ENCODE results near the gene PKD1.
"Not testable (repeated sequence)": the region's sequence is repeated elsewhere in the genome, so short reads cannot be mapped to it uniquely, and the experiment has no call there.

The PKD1 gene

GRCh38 chr16:2145843-2146242 is 10.1 kb upstream of the PKD1 start:
- H3K4me3 Mint-ChIP-seq: no peak overlapping the region

GRCh38 chr16:2143878-2144485 is 8.3 kb upstream of the PKD1 start:
- H3K4me3 Mint-ChIP-seq: no peak overlapping the region
- no peaks in the 10 kb centered on the region for H3K9me3 Mint-ChIP-seq
- H3K27ac Mint-ChIP-seq: no peak overlapping the region
- no peaks in the 10 kb centered on the region for H3K27me3 Mint-ChIP-seq (ENCODE audit: low read depth)
- TF ChIP-seq CTCF (IDR thresholded peaks at IDR 0.05; ENCODE audit: unreplicated experiment in 3 of 3): no peak
- H3K4me1 Mint-ChIP-seq: peaks cover 5% of the 10 kb centered on the region
- H3K36me3 Mint-ChIP-seq (ENCODE audit: low read depth): no peaks in the 10 kb centered on the region

More at GRCh38 chr16:2145843-2146242, 10.1 kb upstream of the PKD1 start:
- Mint-ChIP-seq H3K36me3 (ENCODE audit: low read depth) (no peaks in the 10 kb centered on the region), H3K27ac (peak overlapping the region in 2 of 3 experiments; percentile 21 to 34), H3K4me1 (peaks cover 10% of the 10 kb centered on the region), H3K27me3 (ENCODE audit: low read depth) (no peaks in the 10 kb centered on the region), H3K9me3 (no peaks in the 10 kb centered on the region)
- TF ChIP-seq CTCF (IDR thresholded peaks at IDR 0.05; ENCODE audit: unreplicated experiment in 3 of 3): no peak

- Mint-ChIP-seq H3K27ac (no peak overlapping the region), H3K36me3 (ENCODE audit: low read depth) (no peaks in the 10 kb centered on the region), H3K27me3 (ENCODE audit: low read depth) (no peaks in the 10 kb centered on the region), H3K4me3 (no peak overlapping the region), H3K9me3 (no peaks in the 10 kb centered on the region), H3K4me1 (peaks cover 5% of the 10 kb centered on the region)
- TF ChIP-seq CTCF (IDR thresholded peaks at IDR 0.05; ENCODE audit: unreplicated experiment in 3 of 3): no peak
These were observed 7.5 kb upstream of the PKD1 start for GRCh38 chr16:2142942-2143877.

GRCh38 chr16:2135071-2135470 is 627 bp downstream of the PKD1 start:
- not testable (repeated sequence) for H3K27ac Mint-ChIP-seq; H3K27me3 Mint-ChIP-seq (ENCODE audit: low read depth); H3K4me1 Mint-ChIP-seq; H3K36me3 Mint-ChIP-seq (ENCODE audit: low read depth); H3K9me3 Mint-ChIP-seq
- H3K4me3 Mint-ChIP-seq: peak overlapping the region; percentile 88 to 89 (median 88)

GRCh38 chr16:2133797-2134196 is 1.9 kb downstream of the PKD1 start:
- H3K36me3 Mint-ChIP-seq (ENCODE audit: low read depth); H3K27ac Mint-ChIP-seq; H3K27me3 Mint-ChIP-seq (ENCODE audit: low read depth); H3K4me1 Mint-ChIP-seq; H3K9me3 Mint-ChIP-seq: not testable (repeated sequence)
- H3K4me3 Mint-ChIP-seq: peak overlapping the region in 1 of 3 experiments; percentile 13

- H3K9me3 Mint-ChIP-seq; H3K27me3 Mint-ChIP-seq (ENCODE audit: low read depth); H3K36me3 Mint-ChIP-seq (ENCODE audit: low read depth): not testable (repeated sequence)
- peak overlapping the region in 1 of 3 experiments; percentile 44 for H3K27ac Mint-ChIP-seq
- H3K4me3 Mint-ChIP-seq: peak overlapping the region in 1 of 3 experiments; percentile 47
- H3K4me1 Mint-ChIP-seq: peaks cover 21% of the 10 kb centered on the region
These were observed 5.7 kb downstream of the PKD1 start for GRCh38 chr16:2129890-2130447.

GRCh38 chr16:2129251-2129650 is 6.4 kb downstream of the PKD1 start:
- Mint-ChIP-seq H3K4me1 (peaks cover 23% of the 10 kb centered on the region), H3K27ac (peak overlapping the region in 1 of 3 experiments; percentile 93), H3K4me3 (peak overlapping the region in 1 of 3 experiments; percentile 14)
- not testable (repeated sequence) for H3K27me3 Mint-ChIP-seq (ENCODE audit: low read depth); H3K9me3 Mint-ChIP-seq; H3K36me3 Mint-ChIP-seq (ENCODE audit: low read depth)

- H3K27me3 Mint-ChIP-seq (ENCODE audit: low read depth); H3K9me3 Mint-ChIP-seq; H3K36me3 Mint-ChIP-seq (ENCODE audit: low read depth): not testable (repeated sequence)
- peaks cover 23% of the 10 kb centered on the region for H3K4me1 Mint-ChIP-seq
- peak overlapping the region in 1 of 3 experiments; percentile 40 for H3K4me3 Mint-ChIP-seq
- H3K27ac Mint-ChIP-seq: peak overlapping the region in 2 of 3 experiments; percentile 80 to 83
These were observed 7.9 kb downstream of the PKD1 start for GRCh38 chr16:2127630-2128280.

- Mint-ChIP-seq H3K4me1 (peaks cover 23% of the 10 kb centered on the region), H3K4me3 (peak overlapping the region in 2 of 3 experiments; percentile 38 to 43), H3K27ac (peak overlapping the region; percentile 67 to 83 (median 76))
- H3K9me3 Mint-ChIP-seq; H3K27me3 Mint-ChIP-seq (ENCODE audit: low read depth); H3K36me3 Mint-ChIP-seq (ENCODE audit: low read depth): not testable (repeated sequence)
These were observed 8.7 kb downstream of the PKD1 start for GRCh38 chr16:2126928-2127556.

GRCh38 chr16:2126161-2126743 is 9.4 kb downstream of the PKD1 start:
- H3K4me3 Mint-ChIP-seq; H3K36me3 Mint-ChIP-seq (ENCODE audit: low read depth); H3K27me3 Mint-ChIP-seq (ENCODE audit: low read depth); H3K9me3 Mint-ChIP-seq: not testable (repeated sequence)
- Mint-ChIP-seq H3K4me1 (peaks cover 27% of the 10 kb centered on the region), H3K27ac (peak overlapping the region; percentile 67 to 83 (median 76))
